Loucy (cell line): Measurements from ENCODE around the gene DUSP28.

Source experiments
- H2AFZ ChIP-seq: fragments of 200-600 bp; sonication (generic); 2 replicates; pipeline ENCODE4 v1.6.0; 2016; ENCODE audit warnings: antibody characterized with exemption, mild to moderate bottlenecking, low read length, moderate library complexity
- H3F3A ChIP-seq: fragments of 200-600 bp; 2 replicates; pipeline ENCODE4 v1.6.0; 2016; ENCODE audit warnings: antibody characterized with exemption, low read depth, mild to moderate bottlenecking
- H3K27me3 ChIP-seq: fragments of 200-600 bp; sonication (generic); 2 replicates; pipeline ENCODE4 v1.6.1; 2014; ENCODE audit warnings: low read length, mild to moderate bottlenecking; ENCODE audit not compliant: insufficient read depth, poor library complexity, severe bottlenecking
- H3K36me3 ChIP-seq: fragments of 200-600 bp; sonication (generic); 2 replicates; pipeline ENCODE4 v1.6.1; 2016; ENCODE audit warnings: low read length; ENCODE audit not compliant: insufficient read depth
- H3K4me1 ChIP-seq: fragments of 200-600 bp; sonication (generic); 2 replicates; pipeline ENCODE4 v1.5.1; 2014; ENCODE audit warnings: low read length, mild to moderate bottlenecking; ENCODE audit not compliant: insufficient read depth, poor library complexity, severe bottlenecking
- H3K4me2 ChIP-seq: fragments of 200-600 bp; sonication (generic); 2 replicates; pipeline ENCODE4 v1.6.0; 2014; ENCODE audit warnings: antibody characterized with exemption, low read length, low read depth, mild to moderate bottlenecking; ENCODE audit not compliant: poor library complexity, severe bottlenecking
- H3K4me3 ChIP-seq: fragments of 200-600 bp; sonication (generic); 2 replicates; pipeline ENCODE4 v1.5.1; 2014; ENCODE audit warnings: low read length, mild to moderate bottlenecking, mixed read lengths; ENCODE audit not compliant: poor library complexity, severe bottlenecking
- H3K79me2 ChIP-seq: fragments of 200-600 bp; sonication (generic); 2 replicates; pipeline ENCODE4 v1.6.1; 2014; ENCODE audit warnings: low read length; ENCODE audit not compliant: insufficient read depth
- H3K9ac ChIP-seq: fragments of 200-600 bp; sonication (generic); 2 replicates; pipeline ENCODE4 v1.6.0; 2014; ENCODE audit warnings: mild to moderate bottlenecking, low read depth, low read length, moderate library complexity; ENCODE audit not compliant: poor library complexity, severe bottlenecking
- H3K9me2 ChIP-seq: fragments of 200-600 bp; sonication (generic); replicated peaks from 2 replicates; pipeline ENCODE4 v1.6.1; 2016; ENCODE audit warnings: low read depth, low read length, mixed read lengths
- H3K9me3 ChIP-seq: fragments of 200-600 bp; sonication (generic); 2 replicates; pipeline ENCODE4 v1.6.1; 2014; ENCODE audit warnings: mild to moderate bottlenecking, antibody characterized with exemption, low read length, low read depth; ENCODE audit not compliant: insufficient read depth
- H4K20me1 ChIP-seq: fragments of 200-600 bp; sonication (generic); 2 replicates; pipeline ENCODE4 v1.6.0; 2014; ENCODE audit warnings: antibody characterized with exemption, low read length, mild to moderate bottlenecking; ENCODE audit not compliant: insufficient read depth, poor library complexity, severe bottlenecking
- EZH2phosphoT487 ChIP-seq: fragments of 200-600 bp; IDR thresholded peaks from 2 replicates; pipeline ENCODE4 v1.6.1; 2018; ENCODE audit warnings: antibody characterized with exemption, mild to moderate bottlenecking, moderate library complexity, borderline replicate concordance
- TF ChIP-seq, protein P1 (sequence below): fragments of 200-600 bp; sonication (generic); conservative IDR thresholded peaks from 2 replicates; pipeline ENCODE4 v1.5.1; 2014; ENCODE audit warnings: mild to moderate bottlenecking, antibody characterized with exemption, low read length

Gene DUSP28

DNA sequence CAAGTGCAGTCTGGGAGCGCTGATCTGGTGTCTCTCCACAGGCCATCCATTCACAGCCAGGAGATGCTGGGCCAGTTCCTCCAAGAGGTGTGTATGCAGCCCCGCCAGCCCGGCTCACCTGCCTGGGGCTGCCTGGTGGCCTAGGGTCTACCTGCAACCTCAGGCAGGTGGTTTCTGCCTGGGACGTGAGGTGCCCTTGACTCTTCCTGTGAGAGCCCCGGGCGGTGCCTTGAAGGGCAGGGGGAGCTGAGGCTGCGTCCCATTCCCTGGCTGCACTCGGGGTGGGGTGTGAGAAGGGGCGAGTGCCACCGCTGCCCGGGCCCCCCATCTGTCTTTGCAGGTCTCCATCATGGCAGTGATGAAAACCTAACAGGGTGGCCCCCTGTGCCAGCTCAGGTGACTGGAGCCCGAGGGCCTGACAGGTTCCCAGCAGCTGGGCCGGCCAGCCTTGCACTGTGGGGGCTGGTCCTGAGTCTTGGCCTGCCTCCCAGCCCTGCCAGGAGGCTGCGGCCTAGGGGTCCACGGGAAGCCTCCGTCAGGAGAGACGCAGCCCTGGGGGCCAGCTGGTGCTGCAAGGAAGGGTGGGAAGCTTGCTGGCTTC lies 38.3 kb downstream of the DUSP28 start:
- no peaks in the 10 kb centered on the region for H3F3A ChIP-seq
- no peaks in the 10 kb centered on the region for H3K4me1 ChIP-seq
- no peaks in the 10 kb centered on the region for H3K9me2 ChIP-seq
- H3K9me3 ChIP-seq: no peaks in the 10 kb centered on the region
- TF ChIP-seq, protein P1, sequence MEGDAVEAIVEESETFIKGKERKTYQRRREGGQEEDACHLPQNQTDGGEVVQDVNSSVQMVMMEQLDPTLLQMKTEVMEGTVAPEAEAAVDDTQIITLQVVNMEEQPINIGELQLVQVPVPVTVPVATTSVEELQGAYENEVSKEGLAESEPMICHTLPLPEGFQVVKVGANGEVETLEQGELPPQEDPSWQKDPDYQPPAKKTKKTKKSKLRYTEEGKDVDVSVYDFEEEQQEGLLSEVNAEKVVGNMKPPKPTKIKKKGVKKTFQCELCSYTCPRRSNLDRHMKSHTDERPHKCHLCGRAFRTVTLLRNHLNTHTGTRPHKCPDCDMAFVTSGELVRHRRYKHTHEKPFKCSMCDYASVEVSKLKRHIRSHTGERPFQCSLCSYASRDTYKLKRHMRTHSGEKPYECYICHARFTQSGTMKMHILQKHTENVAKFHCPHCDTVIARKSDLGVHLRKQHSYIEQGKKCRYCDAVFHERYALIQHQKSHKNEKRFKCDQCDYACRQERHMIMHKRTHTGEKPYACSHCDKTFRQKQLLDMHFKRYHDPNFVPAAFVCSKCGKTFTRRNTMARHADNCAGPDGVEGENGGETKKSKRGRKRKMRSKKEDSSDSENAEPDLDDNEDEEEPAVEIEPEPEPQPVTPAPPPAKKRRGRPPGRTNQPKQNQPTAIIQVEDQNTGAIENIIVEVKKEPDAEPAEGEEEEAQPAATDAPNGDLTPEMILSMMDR: no peak
- TF ChIP-seq EZH2phosphoT487: no peak
- H3K79me2 ChIP-seq: no peaks in the 10 kb centered on the region
- peaks cover 11% of the 10 kb centered on the region; the same call in 1 of the 2 replicates for H3K36me3 ChIP-seq
- no peak overlapping the region for H3K4me3 ChIP-seq
- peaks cover 5% of the 10 kb centered on the region for H4K20me1 ChIP-seq
- H3K9ac ChIP-seq: no peak overlapping the region
- no peaks in the 10 kb centered on the region for H3K27me3 ChIP-seq
- H3K4me2 ChIP-seq: no peak overlapping the region
- no peak overlapping the region for H2AFZ ChIP-seq

DNA sequence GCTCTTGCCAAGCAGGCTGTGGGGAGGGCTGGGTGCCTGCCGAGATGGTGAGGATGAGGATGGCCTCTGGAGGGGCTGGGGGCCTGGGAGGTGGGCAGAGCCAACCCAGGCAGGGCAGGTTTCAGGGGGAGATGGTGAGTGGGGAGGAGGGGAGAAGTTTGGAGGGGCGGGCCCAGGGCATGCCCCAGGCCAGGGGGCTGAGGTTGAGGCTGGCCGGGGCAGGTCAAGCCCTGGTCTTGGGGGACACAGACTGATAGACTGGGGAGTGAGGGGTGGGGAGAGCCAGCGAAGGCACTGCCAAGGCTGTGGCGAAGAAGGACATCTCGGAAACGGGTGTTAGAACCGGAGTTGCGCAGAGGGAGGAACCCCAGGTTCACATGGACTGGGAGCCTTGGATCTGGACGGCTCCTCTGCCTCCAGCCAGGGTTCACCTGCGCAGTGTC lies 39.0 kb downstream of the DUSP28 start:
- H3K36me3 ChIP-seq: peaks cover 11% of the 10 kb centered on the region; the same call in 1 of the 2 replicates
- peaks cover 5% of the 10 kb centered on the region for H4K20me1 ChIP-seq

GRCh38 chr2:240600451-240600961 lies 40.3 kb downstream of the DUSP28 start:
- TF ChIP-seq, protein P1: no peak
- no peak for TF ChIP-seq EZH2phosphoT487
- Histone ChIP-seq H3K79me2 (no peaks in the 10 kb centered on the region), H4K20me1 (peaks cover 5% of the 10 kb centered on the region), H2AFZ (no peak overlapping the region), H3K9me2 (no peaks in the 10 kb centered on the region), H3K9ac (no peak overlapping the region), H3K27me3 (no peaks in the 10 kb centered on the region), H3K4me3 (no peak overlapping the region), H3K9me3 (no peaks in the 10 kb centered on the region), H3K4me1 (no peaks in the 10 kb centered on the region), H3F3A (no peaks in the 10 kb centered on the region), H3K4me2 (no peak overlapping the region), H3K36me3 (peaks cover 11% of the 10 kb centered on the region; the same call in 1 of the 2 replicates)

More for the DNA sequence above, 39.0 kb downstream of the DUSP28 start:
- H3K4me1 ChIP-seq: no peaks in the 10 kb centered on the region
- H3K79me2 ChIP-seq: no peaks in the 10 kb centered on the region
- H3F3A ChIP-seq: no peaks in the 10 kb centered on the region
- TF ChIP-seq, protein P1: no peak
- TF ChIP-seq EZH2phosphoT487: no peak
- H3K9me3 ChIP-seq: no peaks in the 10 kb centered on the region
- H3K27me3 ChIP-seq: no peaks in the 10 kb centered on the region
- H3K9ac ChIP-seq: no peak overlapping the region
- no peak overlapping the region for H3K4me2 ChIP-seq
- no peaks in the 10 kb centered on the region for H3K9me2 ChIP-seq
- H3K4me3 ChIP-seq: no peak overlapping the region
- no peak overlapping the region for H2AFZ ChIP-seq
